Measurements from ENCODE around the gene RAPGEF4.
"Not testable (repeated sequence)": the region's sequence is repeated elsewhere in the genome, so short reads cannot be mapped to it uniquely, and the experiment has no call there.

Gene RAPGEF4

DNA sequence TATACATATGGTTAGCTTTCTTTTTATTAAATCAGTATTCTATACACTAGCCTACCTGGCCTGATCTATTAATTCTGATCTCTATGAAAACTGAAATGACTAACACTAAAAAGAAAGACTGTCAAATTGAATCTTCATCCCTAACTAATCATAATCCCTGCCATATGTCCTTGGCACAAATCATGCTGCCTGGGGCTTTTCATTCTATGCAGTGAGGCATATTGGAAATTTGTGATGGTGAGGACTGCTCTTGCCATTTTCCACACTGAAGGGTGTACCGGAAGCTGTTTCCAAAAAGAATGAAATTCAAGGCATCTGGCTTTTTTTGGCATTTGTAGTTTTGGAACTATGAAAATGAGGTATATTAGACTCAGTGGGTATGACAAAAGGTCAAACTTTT, 39.7 kb downstream of the RAPGEF4 start:
- no peak for DNase-seq

DNA sequence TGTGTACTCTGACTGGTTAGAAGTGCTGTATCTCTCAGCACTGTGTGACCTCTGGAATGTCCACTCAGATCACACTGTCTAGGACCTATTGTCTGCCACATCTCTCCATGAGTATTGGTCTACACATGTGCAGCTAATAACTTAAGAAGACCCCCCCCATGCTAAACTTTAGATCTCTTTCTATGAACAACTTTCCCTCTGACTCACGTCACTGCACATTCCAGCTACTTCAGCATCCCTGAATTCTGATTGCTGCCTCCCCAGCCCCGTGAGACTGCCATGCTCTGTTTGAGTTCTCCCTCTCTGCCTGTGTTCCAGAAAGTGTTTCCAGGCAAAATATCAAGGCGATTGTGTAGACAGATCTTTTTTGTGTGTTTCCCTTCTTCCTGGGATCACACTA, 41.8 kb downstream of the RAPGEF4 start:
- DNase-seq = no peak

DNA sequence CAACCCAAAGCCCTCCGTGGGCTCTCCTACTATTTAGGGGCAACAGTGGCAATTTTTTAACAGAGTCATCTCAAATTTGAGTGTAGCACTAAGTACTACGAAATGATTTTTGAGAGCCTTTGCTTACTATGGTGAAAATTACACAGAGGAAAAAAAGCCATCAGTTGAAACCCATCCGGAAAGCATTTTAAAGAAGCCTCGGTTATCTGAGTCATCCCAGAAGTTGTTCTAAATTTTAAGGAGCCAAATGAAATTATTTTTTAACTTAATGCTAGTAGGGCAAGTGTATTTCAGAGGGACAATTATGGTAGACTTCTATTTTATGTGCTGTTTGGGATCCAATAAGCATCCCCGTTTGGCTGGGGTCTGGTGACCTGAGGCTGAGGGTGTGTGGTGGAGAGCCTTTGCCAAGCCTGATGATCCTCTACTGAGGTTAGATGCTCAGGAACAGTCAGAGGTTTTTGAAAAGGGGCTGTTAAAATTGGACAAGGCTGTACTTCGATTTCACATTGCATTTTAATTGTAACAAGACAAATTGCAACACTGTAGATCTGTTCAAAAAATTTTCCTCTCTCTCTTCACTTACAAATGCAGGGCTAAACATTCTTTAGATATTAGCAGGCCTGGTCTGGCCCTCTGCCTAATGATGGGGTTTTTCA, 47.0 kb downstream of the RAPGEF4 start:
- no peak for DNase-seq

DNA sequence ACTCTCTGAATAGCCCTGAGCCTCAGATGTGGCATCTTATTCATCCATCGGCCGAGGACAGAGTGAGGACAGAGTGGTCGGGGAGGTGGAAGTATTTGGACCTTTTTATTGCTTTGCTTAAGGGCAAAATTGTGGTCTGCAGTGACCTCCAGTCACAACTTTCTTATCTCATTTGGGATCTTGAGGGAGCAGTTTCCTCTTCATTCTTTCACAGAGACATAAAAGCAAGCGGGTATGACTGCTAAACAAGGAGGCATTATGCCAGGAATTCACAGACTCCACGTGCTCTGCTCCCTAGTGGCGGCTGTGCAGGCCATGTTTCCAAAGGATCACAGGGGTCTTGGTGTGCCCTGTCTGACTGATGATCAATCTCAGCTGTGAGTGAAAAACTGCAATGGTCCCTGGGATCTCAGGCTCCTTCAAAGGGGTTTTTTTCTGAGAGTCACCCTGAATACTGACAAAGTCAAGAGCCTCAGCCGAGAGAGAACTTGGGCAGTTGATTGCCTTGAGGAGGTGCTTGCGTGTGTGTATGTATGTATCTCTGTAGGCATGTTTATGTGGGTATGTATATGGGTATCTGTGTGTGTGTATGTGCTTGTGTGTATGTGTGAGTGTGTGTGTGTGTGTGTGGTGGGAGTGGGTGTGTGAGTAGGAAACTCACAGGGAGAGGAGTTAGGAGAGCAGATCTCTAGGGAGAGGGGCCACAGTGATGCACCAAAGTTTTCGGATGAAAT, 47.7 kb downstream of the RAPGEF4 start:
- DNase-seq = peak; percentile 24

DNA sequence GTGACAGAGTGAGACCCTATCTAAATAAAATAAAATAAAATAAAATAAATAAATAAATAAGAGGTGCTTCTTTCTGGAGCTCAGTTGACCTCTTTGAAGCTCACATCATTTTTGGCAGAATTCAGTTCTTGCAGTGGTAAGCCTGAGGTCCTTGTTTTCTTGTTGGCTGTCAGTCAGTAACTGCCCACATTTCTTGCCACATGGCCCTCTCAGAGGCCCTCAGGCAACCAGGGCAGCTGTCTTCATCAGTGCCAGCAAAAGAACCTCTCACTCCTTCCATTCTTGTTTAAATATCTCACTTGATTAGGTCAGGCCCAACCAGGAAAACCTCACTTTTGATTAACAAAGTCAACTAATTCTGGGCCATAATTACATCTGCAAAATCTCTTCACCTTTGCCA, 53.2 kb downstream of the RAPGEF4 start:
- no peak for DNase-seq

DNA sequence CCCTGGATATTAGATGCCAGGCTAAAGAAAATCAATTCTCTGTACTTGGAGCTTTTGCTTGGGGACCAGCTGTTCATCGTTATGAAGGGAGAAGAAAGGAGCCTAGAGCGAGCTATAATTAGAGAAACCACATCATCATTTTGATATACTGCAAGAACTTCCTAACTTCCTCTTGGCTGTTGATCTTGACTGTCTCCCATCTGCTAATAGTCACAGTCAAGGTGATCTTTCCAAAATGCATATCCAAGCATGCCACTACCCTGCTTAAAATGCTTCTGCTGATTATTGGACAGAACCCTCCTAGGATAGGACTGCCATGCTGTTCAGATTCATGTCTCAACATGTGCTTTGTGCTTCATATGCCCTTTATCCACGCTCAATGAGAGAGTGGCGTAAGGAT, 54.8 kb downstream of the RAPGEF4 start:
- DNase-seq = no peak

DNA sequence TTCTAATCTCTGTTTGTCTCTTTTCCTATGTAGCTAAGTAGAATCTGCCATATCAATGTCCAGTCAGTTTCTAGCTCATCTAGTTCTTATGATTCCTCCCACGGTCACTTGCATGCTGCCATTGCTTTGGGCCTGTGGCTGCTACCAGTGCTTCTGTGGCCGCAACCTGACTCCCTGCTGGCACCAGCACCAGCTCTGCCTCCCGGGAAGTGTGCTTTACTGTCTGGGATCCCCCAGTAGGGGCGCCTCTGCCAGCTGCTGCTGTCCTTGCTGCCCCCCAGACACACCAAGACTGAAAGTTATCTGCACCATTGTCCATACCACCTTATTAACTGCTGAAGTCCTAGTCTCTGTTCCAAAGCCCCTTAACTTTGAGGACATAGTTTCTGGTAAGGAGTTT, 56.3 kb downstream of the RAPGEF4 start:
- DNase-seq = no peak

DNA sequence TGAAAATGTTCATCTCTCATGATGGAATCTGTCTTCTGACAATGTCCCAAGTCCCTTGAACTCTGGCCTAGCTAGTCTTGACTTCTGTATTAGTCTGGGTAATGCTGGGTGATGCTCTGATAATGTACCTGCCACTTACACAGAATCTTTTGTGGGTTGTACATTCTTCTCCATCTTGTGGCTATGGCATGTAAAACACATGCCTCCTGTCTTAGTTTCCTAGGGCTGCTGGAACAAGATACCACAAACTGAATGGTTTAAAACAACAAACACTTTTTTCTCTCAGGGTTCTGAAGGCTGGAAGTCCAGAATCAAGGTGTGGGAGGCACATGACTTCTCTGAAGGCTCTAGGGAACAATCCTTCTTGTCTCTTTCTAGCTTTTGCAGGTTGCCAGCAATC, 57.1 kb downstream of the RAPGEF4 start:
- DNase-seq = no peak

DNA sequence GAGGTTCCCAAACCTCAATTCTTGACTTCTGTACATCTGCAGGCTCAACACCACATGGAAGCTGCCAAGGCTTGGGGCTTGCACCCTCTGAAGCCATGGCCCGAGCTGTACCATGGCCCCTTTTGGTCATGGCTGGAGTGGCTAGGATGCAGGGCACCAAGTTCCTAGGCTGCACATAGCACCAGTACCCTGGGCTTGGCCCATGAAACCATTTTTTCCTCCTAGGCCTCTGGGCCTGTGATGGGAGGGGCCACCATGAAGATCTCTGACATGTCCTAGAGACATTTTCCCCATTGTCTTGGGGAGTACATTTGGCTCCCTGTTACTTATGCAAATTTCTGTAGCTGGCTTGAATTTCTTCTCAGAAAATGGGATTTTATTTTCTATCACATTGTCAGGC, 67.7 kb downstream of the RAPGEF4 start:
- DNase-seq = not testable (repeated sequence)

DNA sequence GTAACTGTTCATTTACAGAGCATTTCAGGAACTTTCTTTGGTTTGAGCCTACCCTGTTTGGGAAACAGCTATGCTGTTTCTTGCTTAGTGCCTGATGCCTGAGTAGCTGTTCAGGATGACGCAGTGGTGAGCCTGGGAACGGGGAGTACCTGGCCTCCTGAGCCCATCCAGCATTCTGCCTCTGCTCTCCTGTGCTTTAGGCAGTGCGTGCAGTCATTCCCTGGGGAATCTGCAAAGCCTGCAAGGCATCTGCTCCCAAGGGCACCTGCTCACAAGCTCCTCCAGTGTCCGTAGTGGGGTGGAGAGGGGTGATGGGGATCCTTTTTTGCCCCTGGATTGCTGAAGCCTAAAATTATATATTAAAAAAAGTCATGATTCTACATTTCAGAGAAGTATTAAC, 68.8 kb downstream of the RAPGEF4 start:
- DNase-seq = no peak

DNA sequence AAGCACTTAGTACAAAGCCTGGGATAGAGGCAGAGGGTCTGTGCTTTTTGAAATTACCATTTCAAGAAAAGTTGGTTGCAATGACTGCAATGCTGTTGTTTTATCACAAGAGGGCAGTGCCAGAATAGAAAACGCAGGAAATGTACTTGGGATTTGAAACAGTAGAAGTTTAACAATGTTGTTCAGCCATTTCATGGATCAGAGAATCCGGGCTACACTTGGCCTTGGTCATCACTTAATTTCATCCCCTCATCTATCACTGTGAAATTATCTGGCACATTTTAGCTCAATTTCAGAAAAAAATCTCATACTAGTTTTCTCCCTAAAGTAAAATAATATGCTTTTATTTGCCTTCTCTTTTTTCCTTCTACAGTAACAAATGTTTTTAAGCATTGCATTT, 70.8 kb downstream of the RAPGEF4 start:
- peak; percentile 55 for DNase-seq

DNA sequence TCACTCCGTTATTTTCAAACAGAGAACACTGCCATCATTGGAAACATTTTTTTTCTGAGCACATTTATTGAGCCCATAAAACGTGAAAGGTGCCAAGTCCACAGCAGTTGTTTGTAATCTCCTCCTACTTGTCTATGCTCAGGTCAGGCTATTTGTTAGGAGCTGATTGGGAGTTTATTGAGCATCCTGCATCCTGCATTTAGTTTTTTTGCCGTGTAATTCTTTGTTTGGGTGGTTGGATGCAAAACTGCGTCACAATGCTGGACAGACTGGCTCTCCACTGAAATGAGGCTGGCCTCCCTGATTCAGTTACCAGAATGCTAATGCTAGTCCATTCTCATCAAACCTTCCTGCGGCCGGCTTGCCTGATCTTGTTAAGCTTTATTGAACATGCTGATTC, 71.4 kb downstream of the RAPGEF4 start:
- DNase-seq = no peak

DNA sequence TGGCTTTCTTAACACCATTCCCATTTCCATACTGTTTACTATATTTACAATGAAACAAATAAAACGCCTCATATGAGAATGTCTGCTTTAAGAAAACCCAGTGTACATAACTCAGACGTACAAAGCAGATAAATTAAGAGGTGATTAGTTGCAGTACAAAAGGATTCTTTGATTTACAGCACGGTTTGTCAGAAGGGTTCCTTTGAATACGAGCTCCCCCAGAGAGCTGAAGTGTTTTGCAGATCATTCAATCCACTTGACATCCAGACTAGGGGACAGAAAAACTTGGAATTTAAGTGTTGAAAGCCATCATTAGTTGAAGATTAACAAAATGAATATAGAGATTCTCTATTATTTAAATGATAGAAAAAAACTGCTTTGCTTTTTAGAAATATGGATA, 72.5 kb downstream of the RAPGEF4 start:
- no peak for DNase-seq

DNA sequence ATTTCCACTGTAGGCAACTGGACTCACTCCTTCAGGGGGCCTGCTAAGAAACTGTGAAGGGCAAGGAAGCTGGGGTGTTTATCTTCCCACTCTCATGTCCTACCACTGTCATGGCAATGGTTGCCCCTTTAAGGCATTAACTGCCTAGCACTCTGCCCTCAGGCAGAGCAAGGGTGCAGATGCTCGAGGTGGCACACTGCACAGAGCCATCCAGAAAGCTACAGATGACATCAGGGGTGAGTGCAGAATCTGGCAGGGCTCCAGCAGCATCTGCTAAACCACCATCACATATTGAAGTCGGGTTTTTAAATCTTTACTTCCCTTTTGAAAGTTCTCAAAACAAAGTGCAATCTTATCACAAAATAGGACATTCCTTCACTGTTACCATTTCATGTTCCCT, 75.4 kb downstream of the RAPGEF4 start:
- no peak for DNase-seq

DNA sequence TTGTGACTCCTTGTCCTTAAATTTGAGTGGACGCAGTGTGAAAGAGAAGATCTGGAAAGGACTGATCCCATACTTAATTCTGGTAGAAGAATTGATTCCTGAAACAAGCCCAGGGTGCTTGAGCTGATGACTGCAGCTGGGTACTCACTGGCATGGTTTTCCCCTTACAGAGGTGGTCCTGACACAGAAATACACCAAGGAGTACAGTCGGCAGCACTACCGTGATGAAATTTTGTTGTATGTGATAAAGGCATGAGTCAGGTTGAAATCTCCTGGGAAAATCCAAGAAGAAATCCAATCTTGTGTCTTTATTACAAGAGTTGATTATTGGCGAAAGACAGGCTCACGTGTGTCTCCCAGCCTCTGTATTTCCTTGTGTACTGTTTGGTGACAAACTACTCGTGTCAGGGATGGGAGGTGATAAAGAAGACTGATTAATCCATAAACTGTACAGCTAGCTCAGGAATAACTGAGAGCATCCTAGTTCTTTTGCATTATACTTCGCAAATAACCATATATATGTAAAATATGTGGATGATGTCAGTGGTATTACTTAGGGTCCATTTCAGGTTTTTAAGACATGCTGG, 76.6 kb downstream of the RAPGEF4 start:
- DNase-seq = no peak

DNA sequence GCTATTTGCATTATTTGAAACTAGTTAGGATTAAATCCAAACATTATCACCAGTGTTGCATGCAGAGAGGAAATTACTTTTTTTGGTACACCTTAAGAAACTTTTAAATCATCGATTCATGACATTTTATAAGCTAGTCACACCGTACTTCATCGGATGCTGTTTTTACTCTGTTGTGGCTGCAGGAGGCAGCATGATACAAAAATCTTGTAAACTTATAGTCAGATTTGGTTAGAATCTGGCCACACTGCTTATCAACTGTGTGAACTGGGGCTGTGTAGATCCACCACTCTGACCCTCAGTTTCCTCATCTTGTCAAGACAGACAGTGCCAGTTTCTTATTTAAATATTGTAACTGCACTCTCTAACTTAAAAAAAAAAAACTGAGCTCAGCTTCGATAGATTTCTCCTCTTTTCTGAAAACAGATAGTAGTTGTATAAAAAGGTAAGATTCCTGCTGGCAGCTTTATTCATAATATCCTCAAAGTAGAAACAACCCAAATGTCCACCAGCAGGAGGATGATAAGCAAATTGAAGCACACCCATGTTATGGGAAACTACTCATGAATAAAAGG, 77.8 kb downstream of the RAPGEF4 start:
- no peak for DNase-seq

DNA sequence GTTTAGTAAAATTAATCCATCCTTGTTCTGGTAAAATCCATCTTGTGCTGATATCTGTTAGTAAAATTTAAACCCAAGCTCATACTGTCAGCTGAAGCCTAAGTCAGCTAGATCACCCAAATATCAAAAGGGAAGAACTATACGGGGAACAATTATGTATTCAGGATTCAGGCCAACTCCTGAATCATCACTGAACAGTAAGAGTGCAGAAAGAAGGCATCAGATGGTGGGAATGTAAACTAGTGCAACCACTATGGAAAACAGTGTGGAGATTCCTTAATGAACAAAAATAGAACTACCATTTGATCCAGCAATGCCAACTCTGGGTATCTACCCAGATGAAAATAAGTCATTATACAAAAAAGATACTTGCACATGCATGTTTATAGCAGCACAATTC, 81.8 kb downstream of the RAPGEF4 start:
- DNase-seq = no peak

DNA sequence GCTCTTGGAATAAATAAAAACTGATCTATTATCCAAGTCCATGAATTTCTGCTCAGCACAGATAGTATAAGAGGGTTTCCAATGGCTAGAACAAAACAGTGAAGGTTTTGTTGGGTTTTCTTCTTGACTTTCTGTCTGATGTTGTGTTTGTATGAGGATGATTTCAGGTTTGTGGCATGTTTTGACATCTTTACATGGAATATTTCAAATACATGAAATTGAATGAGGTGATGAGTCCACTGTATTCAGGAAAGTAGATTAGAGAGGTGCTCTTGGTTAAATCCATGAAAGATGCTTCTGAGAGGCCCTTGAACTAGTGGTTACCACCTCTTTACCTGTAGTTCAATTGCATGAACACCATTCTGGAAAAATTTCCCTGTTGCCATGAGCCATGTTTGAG, 84.3 kb downstream of the RAPGEF4 start:
- DNase-seq = no peak

DNA sequence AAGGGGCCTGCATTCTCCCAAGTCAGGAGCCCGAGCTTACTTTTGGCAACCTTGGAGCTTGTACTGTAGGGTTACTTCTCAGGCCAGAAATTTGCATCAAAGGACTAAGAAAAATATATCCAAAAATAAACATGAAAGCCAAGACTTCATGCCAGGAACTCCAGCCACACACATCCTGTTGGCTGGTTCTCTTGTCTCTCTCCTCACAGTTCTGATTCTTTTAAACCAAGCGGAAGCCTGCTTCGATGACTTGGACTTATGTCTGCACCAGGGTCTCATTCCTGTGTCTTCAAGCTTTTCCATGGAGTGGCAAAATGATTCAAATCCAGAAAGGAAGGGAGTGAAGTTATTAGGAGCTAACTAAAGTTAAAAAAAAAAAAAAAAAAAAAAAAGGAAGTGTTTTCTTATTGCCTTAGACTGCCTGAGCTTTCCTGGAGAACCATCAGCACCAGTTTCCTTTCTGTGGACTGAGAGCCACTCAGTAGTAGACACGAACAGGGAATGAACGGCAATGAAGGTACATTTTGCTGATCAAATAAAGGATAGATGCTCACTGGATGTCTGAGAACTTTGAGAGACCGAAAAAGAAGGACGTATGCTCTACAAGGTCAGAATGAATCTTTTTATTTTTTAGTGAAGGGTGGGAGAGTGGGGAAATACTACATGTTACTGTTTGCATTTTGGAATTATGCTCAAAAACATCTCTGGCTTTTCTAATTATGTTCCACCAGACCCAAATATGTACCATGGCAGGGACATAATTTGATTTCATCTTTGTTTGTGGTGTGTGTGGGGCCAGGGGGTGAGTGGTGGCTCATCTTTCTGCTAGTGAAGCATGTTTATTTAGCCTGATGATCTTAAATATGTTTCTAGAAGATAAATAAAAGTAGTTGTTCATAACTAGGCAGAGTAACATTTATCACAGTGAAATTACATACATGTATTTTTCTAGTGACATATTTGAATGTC, 86.0 kb downstream of the RAPGEF4 start:
- DNase-seq = no peak

DNA sequence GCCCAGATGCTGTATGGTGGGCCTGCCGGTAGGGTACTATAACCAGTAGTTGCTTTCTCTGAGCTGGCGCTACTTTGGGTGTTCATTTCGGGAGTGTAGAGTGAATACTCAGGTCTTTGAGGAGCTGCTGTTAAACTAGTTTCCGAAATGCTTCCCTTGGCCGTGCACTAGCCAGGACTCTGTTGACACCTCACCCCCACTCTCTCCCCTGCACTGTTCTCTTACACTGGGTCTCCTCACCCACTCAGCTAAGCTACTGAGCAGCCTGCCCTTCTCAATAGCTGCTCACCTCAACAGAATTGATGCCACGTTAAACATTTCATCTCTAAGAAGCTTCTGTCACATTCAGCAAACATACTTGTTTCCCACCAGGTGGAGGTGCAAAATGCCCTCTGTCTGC, 86.9 kb downstream of the RAPGEF4 start:
- DNase-seq = no peak

DNA sequence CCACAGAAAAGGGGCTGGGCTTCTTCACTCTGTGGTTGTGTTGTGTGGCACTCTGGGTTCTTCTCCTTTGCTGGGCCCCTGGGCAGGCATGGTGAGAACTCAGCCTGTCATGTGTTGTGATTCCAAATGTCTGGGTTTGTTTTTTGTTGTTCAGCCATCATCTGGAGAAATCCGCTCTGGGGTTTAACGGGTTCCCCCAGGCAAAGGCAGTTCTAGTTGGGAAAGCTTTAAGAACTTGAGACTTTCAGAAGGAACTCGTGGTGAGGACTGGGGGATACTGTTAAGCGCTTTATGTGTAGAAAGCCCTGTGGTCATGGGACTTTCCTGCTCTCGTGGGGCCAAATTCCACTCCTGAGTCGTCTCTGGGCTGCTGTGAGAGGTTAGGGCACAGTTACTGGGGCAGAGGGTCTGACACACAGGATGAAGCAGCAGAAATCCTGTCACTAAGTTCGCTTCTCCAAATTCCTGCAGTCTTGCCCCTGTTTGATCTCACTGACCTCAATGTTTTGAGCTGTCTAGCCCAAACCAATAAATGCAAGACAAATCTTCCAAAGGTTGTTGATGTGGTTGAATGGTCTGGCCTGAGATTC, 87.7 kb downstream of the RAPGEF4 start:
- DNase-seq = no peak

DNA sequence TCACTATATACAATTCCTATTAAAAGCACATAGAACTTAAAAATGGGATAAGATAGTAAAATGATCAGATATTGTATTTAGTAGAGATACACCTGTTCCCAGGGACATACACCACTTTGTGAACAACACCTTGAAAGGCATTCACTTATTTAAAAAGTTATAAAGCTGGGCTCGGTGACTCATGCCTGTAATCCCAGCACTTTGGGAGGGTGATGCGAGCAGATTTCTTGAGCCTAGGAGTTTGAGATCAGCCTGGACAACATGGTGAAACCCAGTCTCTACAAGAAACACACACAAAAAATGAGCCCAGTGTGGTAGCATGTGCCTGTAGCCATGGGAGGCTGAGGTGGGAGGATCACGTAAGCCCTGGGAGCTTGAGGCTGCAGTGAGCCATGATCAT, 90.9 kb downstream of the RAPGEF4 start:
- DNase-seq = no peak

DNA sequence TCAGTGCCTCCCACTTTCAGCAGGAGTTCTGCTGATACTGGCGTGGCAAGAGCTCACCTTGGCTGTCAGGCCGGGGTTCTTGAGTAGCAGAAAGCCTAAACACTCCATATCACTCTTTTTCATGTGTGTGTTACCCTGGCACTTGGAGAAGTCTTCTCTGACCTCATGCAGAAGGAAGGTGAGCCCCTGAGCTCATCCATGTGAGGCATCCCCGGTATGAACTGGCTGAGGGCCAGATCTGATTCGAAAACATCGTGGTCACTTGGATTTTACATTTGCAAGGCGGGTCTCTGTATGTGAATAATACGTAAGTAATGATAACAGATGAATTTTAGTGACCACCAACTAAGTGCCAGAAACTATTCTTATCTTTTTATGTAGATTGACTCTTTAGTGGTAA, 93.6 kb downstream of the RAPGEF4 start:
- DNase-seq = no peak

Data from retina (tissue), 1 donor.